ENCODE data around the gene NHSL2. TPM values are rescaled to one million over a fixed set of nuclear protein-coding genes. Genes with fewer than 3 reads are reported as not detected.

NHSL2 gene
- total RNA-seq, 1 experiment from 2014 or later, result 0.36 TPM

DNA sequence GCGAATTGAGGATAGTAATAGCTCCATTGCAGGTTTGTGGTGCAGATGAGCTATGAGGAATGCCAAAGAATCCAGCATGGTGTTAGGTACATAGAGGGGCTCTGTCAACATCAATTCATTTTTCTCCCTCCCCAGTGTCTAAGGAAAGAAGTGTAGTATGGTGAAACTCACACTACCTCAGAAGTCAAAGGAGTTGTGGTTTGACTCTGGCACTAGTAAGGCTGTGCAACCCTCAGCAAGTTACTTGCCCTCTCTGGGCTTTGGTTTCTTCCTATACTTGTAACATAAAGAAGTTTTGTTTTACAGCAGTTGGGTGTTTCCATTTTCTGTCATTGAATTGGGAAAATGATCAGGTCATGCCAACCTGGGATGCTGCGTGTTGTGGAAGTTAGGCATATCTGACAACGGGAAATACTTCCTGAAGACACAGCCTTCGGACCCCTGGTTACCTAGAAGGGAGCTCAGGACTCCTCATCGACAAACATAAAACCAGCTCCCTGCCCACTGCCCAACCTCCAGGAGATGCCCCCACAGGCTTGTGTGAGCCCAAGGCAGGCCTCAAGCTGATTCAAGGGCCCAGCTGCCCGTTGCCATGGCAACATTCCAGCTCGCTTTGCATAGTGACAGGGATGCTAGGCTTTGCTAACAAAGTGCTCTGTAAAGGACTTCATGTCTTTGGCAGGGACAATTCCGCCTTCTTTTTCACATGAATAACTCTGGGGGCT, 149.7 kb downstream of the NHSL2 start:
- intact Hi-C loops (cut with micrococcal nuclease; ENCODE audit: unreplicated experiment), result no loop called here
- H3K4me1 ChIP-seq (ENCODE audit: control insufficient read depth, insufficient read depth, low read length), result no peaks in the 10 kb centered on the region
- no peak for ATAC-seq
- H3K9me3 ChIP-seq (ENCODE audit: control insufficient read depth, insufficient read depth, low read depth, low read length), result no peaks in the 10 kb centered on the region
- in situ Hi-C loops (cut with HindIII; ENCODE audit: low pct_unique_long_range_greater_than_20kb, low sequenced_read_pairs), result no loop called here
- CTCF ChIA-PET, result no interaction called here
- H3K27ac ChIP-seq (ENCODE audit: low read length), result no peak overlapping the region
- H3K4me3 ChIP-seq (ENCODE audit: low read depth in 2 of 2, low read length in 2 of 2), result no peak overlapping the region
- POLR2A ChIA-PET, result no interaction called here
- no peak for DNase-seq (ENCODE audit: low read depth, low spot score)
- TF ChIP-seq TCF7L2 (IDR thresholded peaks at IDR 0.05; ENCODE audit: low read depth, low read length), result no peak
- TF ChIP-seq, protein P1, sequence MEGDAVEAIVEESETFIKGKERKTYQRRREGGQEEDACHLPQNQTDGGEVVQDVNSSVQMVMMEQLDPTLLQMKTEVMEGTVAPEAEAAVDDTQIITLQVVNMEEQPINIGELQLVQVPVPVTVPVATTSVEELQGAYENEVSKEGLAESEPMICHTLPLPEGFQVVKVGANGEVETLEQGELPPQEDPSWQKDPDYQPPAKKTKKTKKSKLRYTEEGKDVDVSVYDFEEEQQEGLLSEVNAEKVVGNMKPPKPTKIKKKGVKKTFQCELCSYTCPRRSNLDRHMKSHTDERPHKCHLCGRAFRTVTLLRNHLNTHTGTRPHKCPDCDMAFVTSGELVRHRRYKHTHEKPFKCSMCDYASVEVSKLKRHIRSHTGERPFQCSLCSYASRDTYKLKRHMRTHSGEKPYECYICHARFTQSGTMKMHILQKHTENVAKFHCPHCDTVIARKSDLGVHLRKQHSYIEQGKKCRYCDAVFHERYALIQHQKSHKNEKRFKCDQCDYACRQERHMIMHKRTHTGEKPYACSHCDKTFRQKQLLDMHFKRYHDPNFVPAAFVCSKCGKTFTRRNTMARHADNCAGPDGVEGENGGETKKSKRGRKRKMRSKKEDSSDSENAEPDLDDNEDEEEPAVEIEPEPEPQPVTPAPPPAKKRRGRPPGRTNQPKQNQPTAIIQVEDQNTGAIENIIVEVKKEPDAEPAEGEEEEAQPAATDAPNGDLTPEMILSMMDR (IDR thresholded peaks at IDR 0.05), result no peak
- TF ChIP-seq, protein P2, sequence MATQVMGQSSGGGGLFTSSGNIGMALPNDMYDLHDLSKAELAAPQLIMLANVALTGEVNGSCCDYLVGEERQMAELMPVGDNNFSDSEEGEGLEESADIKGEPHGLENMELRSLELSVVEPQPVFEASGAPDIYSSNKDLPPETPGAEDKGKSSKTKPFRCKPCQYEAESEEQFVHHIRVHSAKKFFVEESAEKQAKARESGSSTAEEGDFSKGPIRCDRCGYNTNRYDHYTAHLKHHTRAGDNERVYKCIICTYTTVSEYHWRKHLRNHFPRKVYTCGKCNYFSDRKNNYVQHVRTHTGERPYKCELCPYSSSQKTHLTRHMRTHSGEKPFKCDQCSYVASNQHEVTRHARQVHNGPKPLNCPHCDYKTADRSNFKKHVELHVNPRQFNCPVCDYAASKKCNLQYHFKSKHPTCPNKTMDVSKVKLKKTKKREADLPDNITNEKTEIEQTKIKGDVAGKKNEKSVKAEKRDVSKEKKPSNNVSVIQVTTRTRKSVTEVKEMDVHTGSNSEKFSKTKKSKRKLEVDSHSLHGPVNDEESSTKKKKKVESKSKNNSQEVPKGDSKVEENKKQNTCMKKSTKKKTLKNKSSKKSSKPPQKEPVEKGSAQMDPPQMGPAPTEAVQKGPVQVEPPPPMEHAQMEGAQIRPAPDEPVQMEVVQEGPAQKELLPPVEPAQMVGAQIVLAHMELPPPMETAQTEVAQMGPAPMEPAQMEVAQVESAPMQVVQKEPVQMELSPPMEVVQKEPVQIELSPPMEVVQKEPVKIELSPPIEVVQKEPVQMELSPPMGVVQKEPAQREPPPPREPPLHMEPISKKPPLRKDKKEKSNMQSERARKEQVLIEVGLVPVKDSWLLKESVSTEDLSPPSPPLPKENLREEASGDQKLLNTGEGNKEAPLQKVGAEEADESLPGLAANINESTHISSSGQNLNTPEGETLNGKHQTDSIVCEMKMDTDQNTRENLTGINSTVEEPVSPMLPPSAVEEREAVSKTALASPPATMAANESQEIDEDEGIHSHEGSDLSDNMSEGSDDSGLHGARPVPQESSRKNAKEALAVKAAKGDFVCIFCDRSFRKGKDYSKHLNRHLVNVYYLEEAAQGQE (IDR thresholded peaks at IDR 0.05; ENCODE audit: insufficient read depth in 1 of 2, low read depth in 2 of 2, low read length in 1 of 2), result no peak
- TF ChIP-seq POLR2AphosphoS5 (IDR thresholded peaks at IDR 0.05; ENCODE audit: low read depth, low read length), result no peak
- TF ChIP-seq SIN3A (IDR thresholded peaks at IDR 0.05; ENCODE audit: borderline replicate concordance, insufficient read depth, low read depth, low read length), result no peak
- H3K27me3 ChIP-seq (ENCODE audit: control insufficient read depth, insufficient read depth, low read length), result no peaks in the 10 kb centered on the region
- no peaks in the 10 kb centered on the region for H3K36me3 ChIP-seq (ENCODE audit: control insufficient read depth, insufficient read depth, low read length)
- no TSS peak for BruUV-seq (replicated peaks)

DNA sequence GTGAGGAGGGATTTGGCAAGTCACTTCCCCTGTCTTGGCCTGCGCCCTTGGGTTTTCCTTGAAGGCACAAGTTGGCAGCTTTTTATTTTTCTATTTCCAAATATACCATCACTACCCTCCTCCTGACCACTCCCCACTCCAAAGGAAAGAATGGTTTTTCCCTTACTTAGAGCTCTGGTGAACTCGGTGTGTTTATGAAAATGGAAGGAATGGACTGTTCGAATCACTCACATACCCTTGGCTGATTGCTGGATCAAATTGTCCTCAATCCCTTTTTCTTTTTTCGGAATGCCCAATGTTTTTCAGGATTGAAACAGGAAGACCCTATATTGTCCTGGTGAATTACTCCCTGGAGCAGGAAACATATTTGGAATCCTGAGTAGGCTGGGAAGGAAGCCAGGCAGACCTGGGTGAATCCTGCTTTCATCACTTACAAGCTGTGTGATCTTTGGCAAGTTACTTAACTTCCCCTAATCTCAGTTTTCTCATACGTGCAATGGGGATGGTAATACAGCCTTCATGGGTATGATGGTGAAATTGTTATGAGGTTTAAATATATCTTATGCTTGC, 150.4 kb downstream of the NHSL2 start:
- no peak overlapping the region for H3K27ac ChIP-seq (ENCODE audit: low read length)
- H3K9me3 ChIP-seq (ENCODE audit: control insufficient read depth, insufficient read depth, low read depth, low read length), result no peaks in the 10 kb centered on the region
- H3K27me3 ChIP-seq (ENCODE audit: control insufficient read depth, insufficient read depth, low read length), result no peaks in the 10 kb centered on the region
- TF ChIP-seq SIN3A (IDR thresholded peaks at IDR 0.05; ENCODE audit: borderline replicate concordance, insufficient read depth, low read depth, low read length), result no peak
- TF ChIP-seq TCF7L2 (IDR thresholded peaks at IDR 0.05; ENCODE audit: low read depth, low read length), result no peak
- no peak for TF ChIP-seq POLR2AphosphoS5 (IDR thresholded peaks at IDR 0.05; ENCODE audit: low read depth, low read length)
- TF ChIP-seq, protein P1 (IDR thresholded peaks at IDR 0.05), result no peak
- TF ChIP-seq, protein P2 (IDR thresholded peaks at IDR 0.05; ENCODE audit: insufficient read depth in 1 of 2, low read depth in 2 of 2, low read length in 1 of 2), result no peak
- BruUV-seq (replicated peaks), result no TSS peak
- CTCF ChIA-PET, result no interaction called here
- no peak for ATAC-seq
- intact Hi-C loops (cut with micrococcal nuclease; ENCODE audit: unreplicated experiment), result no loop called here
- DNase-seq (ENCODE audit: low read depth, low spot score), result no peak
- POLR2A ChIA-PET, result no interaction called here
- in situ Hi-C loops (cut with HindIII; ENCODE audit: low pct_unique_long_range_greater_than_20kb, low sequenced_read_pairs), result no loop called here
- H3K4me3 ChIP-seq (ENCODE audit: low read depth in 2 of 2, low read length in 2 of 2), result no peak overlapping the region
- H3K36me3 ChIP-seq (ENCODE audit: control insufficient read depth, insufficient read depth, low read length), result no peaks in the 10 kb centered on the region
- no peaks in the 10 kb centered on the region for H3K4me1 ChIP-seq (ENCODE audit: control insufficient read depth, insufficient read depth, low read length)

Measured in Panc1 (cell line).